MM.1S (cell line): ENCODE data around the gene SMIM35.

Source experiments
- DNase-seq: peaks from one replicate; pipeline ENCODE4 v3.0.0-alpha.2; 2015
- H2AFZ ChIP-seq: fragments of 300-600 bp; sonication (generic); 2 replicates; pipeline ENCODE4 v1.6.0; 2016; ENCODE audit warnings: antibody characterized with exemption, low read length
- H3F3A ChIP-seq: fragments of 300-600 bp; sonication (generic); 2 replicates; pipeline ENCODE4 v1.6.1; 2016; ENCODE audit warnings: mild to moderate bottlenecking, antibody characterized with exemption, low read length, moderate library complexity, mixed read lengths; ENCODE audit not compliant: insufficient read depth
- H3K27ac ChIP-seq: fragments of 300-600 bp; sonication (generic); 2 replicates; pipeline ENCODE4 v1.5.1; 2016; ENCODE audit warnings: mild to moderate bottlenecking, low read length
- H3K27me3 ChIP-seq: fragments of 300-600 bp; sonication (generic); replicated peaks from 2 replicates; pipeline ENCODE4 v1.6.0; 2016; ENCODE audit warnings: low read length; ENCODE audit not compliant: insufficient read depth
- H3K36me3 ChIP-seq: fragments of 300-600 bp; sonication (generic); replicated peaks from 2 replicates; pipeline ENCODE4 v1.6.1; 2016; ENCODE audit warnings: mild to moderate bottlenecking, low read length, mixed read lengths; ENCODE audit not compliant: insufficient read depth
- H3K4me1 ChIP-seq: fragments of 300-600 bp; sonication (generic); 2 replicates; pipeline ENCODE4 v1.6.1; 2016; ENCODE audit warnings: low read length, mixed read lengths
- H3K4me2 ChIP-seq: fragments of 300-600 bp; sonication (generic); 2 replicates; pipeline ENCODE4 v1.6.0; 2016; ENCODE audit warnings: low read depth, low read length
- H3K4me3 ChIP-seq: fragments of 300-600 bp; sonication (generic); 2 replicates; pipeline ENCODE4 v1.5.1; 2016; ENCODE audit warnings: low read length, mixed read lengths
- H3K79me2 ChIP-seq: fragments of 300-600 bp; sonication (generic); 2 replicates; pipeline ENCODE4 v1.6.1; 2016; ENCODE audit warnings: mixed run types, low read length, mixed read lengths
- H3K9ac ChIP-seq: fragments of 300-600 bp; sonication (generic); 2 replicates; pipeline ENCODE4 v1.6.1; 2016; ENCODE audit warnings: low read length, mixed read lengths
- H3K9me2 ChIP-seq: fragments of 300-600 bp; sonication (generic); replicated peaks from 2 replicates; pipeline ENCODE4 v1.6.1; 2016; ENCODE audit warnings: mild to moderate bottlenecking, low read length, mixed read lengths; ENCODE audit not compliant: insufficient read depth
- H3K9me3 ChIP-seq: fragments of 300-600 bp; sonication (generic); replicated peaks from 2 replicates; pipeline ENCODE4 v1.6.1; 2016; ENCODE audit warnings: mild to moderate bottlenecking, low read length, mixed read lengths; ENCODE audit not compliant: insufficient read depth
- H4K20me1 ChIP-seq: fragments of 300-600 bp; sonication (generic); 2 replicates; pipeline ENCODE4 v1.6.1; 2016; ENCODE audit warnings: mild to moderate bottlenecking, low read length, moderate library complexity, mixed read lengths; ENCODE audit not compliant: insufficient read depth
- CTCF ChIP-seq: fragments of 300-600 bp; sonication (generic); IDR thresholded peaks from 2 replicates; pipeline ENCODE4 v1.5.1; 2016; ENCODE audit warnings: antibody characterized with exemption, low read length, mixed read lengths
- EZH2 ChIP-seq: fragments of 300-600 bp; sonication (generic); optimal IDR thresholded peaks from 2 replicates; pipeline ENCODE3; 2017; ENCODE audit warnings: low read depth, mild to moderate bottlenecking, antibody characterized with exemption, low read length, mixed read lengths
- EZH2phosphoT487 ChIP-seq: fragments of 300-600 bp; sonication (generic); IDR thresholded peaks from 2 replicates; pipeline ENCODE4 v1.6.1; 2018; ENCODE audit warnings: antibody characterized with exemption, low read length

The SMIM35 gene

GRCh38 chr11:118105657-118106305, 19.0 kb upstream of the SMIM35 start:
- H3K9me3 ChIP-seq: no peaks in the 10 kb centered on the region
- no peaks in the 10 kb centered on the region for H3K9me2 ChIP-seq
- H3K27me3 ChIP-seq: no peaks in the 10 kb centered on the region
- no peak overlapping the region for H2AFZ ChIP-seq
- no peak for TF ChIP-seq EZH2
- TF ChIP-seq CTCF: no peak
- no peak for TF ChIP-seq EZH2phosphoT487
- no peak overlapping the region for H3K9ac ChIP-seq
- H3K79me2 ChIP-seq: no peaks in the 10 kb centered on the region
- no peak overlapping the region for H3K27ac ChIP-seq
- DNase-seq: no peak
- no peaks in the 10 kb centered on the region for H3F3A ChIP-seq
- no peak overlapping the region for H3K4me2 ChIP-seq
- H3K4me1 ChIP-seq: no peaks in the 10 kb centered on the region
- no peaks in the 10 kb centered on the region for H3K36me3 ChIP-seq
- no peak overlapping the region for H3K4me3 ChIP-seq
- H4K20me1 ChIP-seq: no peaks in the 10 kb centered on the region

- Histone ChIP-seq H3K36me3 (no peaks in the 10 kb centered on the region), H3K4me1 (no peaks in the 10 kb centered on the region), H3K79me2 (no peaks in the 10 kb centered on the region), H3K27me3 (no peaks in the 10 kb centered on the region), H3K9me3 (no peaks in the 10 kb centered on the region), H3K9me2 (no peaks in the 10 kb centered on the region), H3K4me3 (no peak overlapping the region), H4K20me1 (no peaks in the 10 kb centered on the region), H2AFZ (no peak overlapping the region), H3K27ac (no peak overlapping the region), H3K4me2 (no peak overlapping the region), H3F3A (no peaks in the 10 kb centered on the region), H3K9ac (no peak overlapping the region)
- no peak for DNase-seq
- TF ChIP-seq EZH2phosphoT487 (no peak), EZH2 (no peak), CTCF (no peak)
Measured at GRCh38 chr11:118104491-118104890, 17.7 kb upstream of the SMIM35 start.

GRCh38 chr11:118102721-118103261, 16.0 kb upstream of the SMIM35 start:
- DNase-seq: no peak
- no peaks in the 10 kb centered on the region for H3K9me3 ChIP-seq
- no peak overlapping the region for H3K9ac ChIP-seq
- no peak overlapping the region for H2AFZ ChIP-seq
- H3K27me3 ChIP-seq: no peaks in the 10 kb centered on the region
- no peaks in the 10 kb centered on the region for H3F3A ChIP-seq
- TF ChIP-seq CTCF: no peak
- TF ChIP-seq EZH2: no peak
- no peak overlapping the region for H3K4me3 ChIP-seq
- no peaks in the 10 kb centered on the region for H3K4me1 ChIP-seq
- H3K9me2 ChIP-seq: no peaks in the 10 kb centered on the region
- H4K20me1 ChIP-seq: no peaks in the 10 kb centered on the region
- H3K79me2 ChIP-seq: no peaks in the 10 kb centered on the region
- H3K27ac ChIP-seq: no peak overlapping the region
- H3K36me3 ChIP-seq: no peaks in the 10 kb centered on the region
- no peak overlapping the region for H3K4me2 ChIP-seq
